Activated naive CD8-positive, alpha-beta T cell treated with anti-CD3 and anti-CD28 coated beads, Interleukin-2, amount 50 U/mL, for 24 hours (primary cell): ENCODE data around the gene TEAD2.
A peak's percentile ranks its signal among the peaks of the same experiment; 100 is the strongest.

Source experiments
- ATAC-seq: fragments of 150-1000 bp; cut with Tn5 transposase; one replicate; pipeline ENCODE4 v1.10.0; 2021
- DNase-seq: peaks from one replicate; pipeline ENCODE4 v3.0.0; 2021
- H3K27ac Mint-ChIP-seq: one replicate; pipeline ENCODE4 v1.8.0; 2021; ENCODE audit warnings: mild to moderate bottlenecking, mixed read lengths
- H3K27me3 Mint-ChIP-seq: one replicate; pipeline ENCODE4 v1.8.0; 2021; ENCODE audit warnings: mixed read lengths
- H3K36me3 Mint-ChIP-seq: one replicate; pipeline ENCODE4 v1.8.0; 2021; ENCODE audit warnings: low read depth, mixed read lengths
- H3K4me1 Mint-ChIP-seq: one replicate; pipeline ENCODE4 v1.8.0; 2021; ENCODE audit warnings: mixed read lengths
- H3K4me3 Mint-ChIP-seq: one replicate; pipeline ENCODE4 v1.8.0; 2021; ENCODE audit warnings: mild to moderate bottlenecking, moderate library complexity, mixed read lengths
- H3K9me3 Mint-ChIP-seq: one replicate; pipeline ENCODE4 v1.8.0; 2021; ENCODE audit warnings: mixed read lengths

TEAD2 gene

DNA sequence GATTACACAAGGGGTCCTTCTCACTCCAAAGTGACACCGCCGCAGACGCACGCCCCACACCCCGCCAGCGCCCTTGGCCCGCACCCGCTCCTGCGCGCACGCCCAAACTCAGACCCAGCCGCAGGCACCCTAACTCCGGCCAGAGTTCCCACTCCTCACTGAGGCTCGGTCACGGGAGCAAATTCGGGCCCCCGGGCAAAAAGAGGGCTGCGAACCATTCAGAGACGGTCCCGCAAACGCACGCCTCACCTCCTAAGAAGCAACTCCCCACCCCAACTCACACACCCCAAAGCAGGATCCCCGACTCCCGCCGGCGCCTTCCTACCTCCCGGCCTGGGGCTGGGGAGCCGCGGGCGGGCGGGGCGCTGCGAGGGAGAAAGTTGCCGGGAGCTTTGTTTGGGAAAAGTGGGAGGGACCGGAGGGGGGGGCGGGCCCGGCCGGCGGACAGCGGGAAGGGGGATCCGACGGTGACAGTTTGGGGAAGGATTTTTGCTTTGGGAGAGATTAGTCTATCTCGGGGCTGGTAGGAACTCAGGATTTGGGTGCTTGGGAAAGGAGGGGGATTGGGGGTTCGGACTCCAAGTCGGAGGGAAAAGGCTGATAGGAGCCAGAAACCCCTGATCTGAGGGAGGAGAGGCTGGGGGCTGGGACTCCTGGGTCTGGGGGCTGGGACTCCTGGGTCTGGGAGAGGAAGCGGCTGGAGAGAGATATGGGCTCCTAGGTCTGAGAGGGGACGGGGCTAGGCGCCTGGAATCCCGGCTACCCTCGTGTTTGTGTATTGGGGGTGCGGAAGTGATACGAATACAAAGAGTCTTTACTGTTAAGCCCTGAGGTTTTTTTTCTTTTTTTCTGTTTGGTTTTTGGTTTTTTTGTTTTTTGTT lies at the start of gene TEAD2:
TSS of gene TEAD2 (minus strand) at position 369 of the 881 bp plus-strand sequence. CDS start 2,341 bp downstream, outside the sequence.
- peaks cover 12% of the 10 kb centered on the region for H3K4me1 Mint-ChIP-seq
- DNase-seq (peak; percentile 27), ATAC-seq (no peak)
- H3K27ac Mint-ChIP-seq = no peak within 1 kb of the TSS
- no peaks in the 10 kb centered on the region for H3K36me3 Mint-ChIP-seq
- peak within 1 kb of the TSS; percentile 55 for H3K4me3 Mint-ChIP-seq
- H3K9me3 Mint-ChIP-seq = no peaks in the 10 kb centered on the region
- H3K27me3 Mint-ChIP-seq = peaks cover 24% of the 10 kb centered on the region

GRCh38 chr19:49411681-49412326 lies 49.6 kb upstream of the TEAD2 start:
- Mint-ChIP-seq H3K9me3 (no peaks in the 10 kb centered on the region), H3K27ac (no peak overlapping the region), H3K27me3 (peaks cover 8% of the 10 kb centered on the region), H3K36me3 (no peaks in the 10 kb centered on the region), H3K4me3 (no peak overlapping the region), H3K4me1 (peaks cover 37% of the 10 kb centered on the region)
- no peak for DNase-seq
- ATAC-seq = no peak

- Mint-ChIP-seq H3K27me3 (no peaks in the 10 kb centered on the region), H3K4me3 (peak overlapping the region; percentile 58), H3K36me3 (no peaks in the 10 kb centered on the region), H3K4me1 (peaks cover 34% of the 10 kb centered on the region), H3K9me3 (no peaks in the 10 kb centered on the region), H3K27ac (peak overlapping the region; percentile 80)
- ATAC-seq (peak; percentile 30), DNase-seq (no peak)
Measured at GRCh38 chr19:49409441-49410029, 47.3 kb upstream of the TEAD2 start.

- ATAC-seq (peak; percentile 55), DNase-seq (no peak)
- Mint-ChIP-seq H3K27ac (peak overlapping the region; percentile 80), H3K4me1 (peaks cover 34% of the 10 kb centered on the region), H3K4me3 (peak overlapping the region; percentile 58), H3K27me3 (no peaks in the 10 kb centered on the region), H3K9me3 (no peaks in the 10 kb centered on the region), H3K36me3 (no peaks in the 10 kb centered on the region)
Measured at GRCh38 chr19:49408816-49409440, 46.7 kb upstream of the TEAD2 start.

- Mint-ChIP-seq H3K27me3 (no peaks in the 10 kb centered on the region), H3K4me1 (peaks cover 37% of the 10 kb centered on the region), H3K36me3 (no peaks in the 10 kb centered on the region), H3K4me3 (no peak overlapping the region), H3K9me3 (no peaks in the 10 kb centered on the region), H3K27ac (no peak overlapping the region)
- no peak for ATAC-seq
- DNase-seq = no peak
Measured at GRCh38 chr19:49407482-49408015, 45.3 kb upstream of the TEAD2 start.

DNA sequence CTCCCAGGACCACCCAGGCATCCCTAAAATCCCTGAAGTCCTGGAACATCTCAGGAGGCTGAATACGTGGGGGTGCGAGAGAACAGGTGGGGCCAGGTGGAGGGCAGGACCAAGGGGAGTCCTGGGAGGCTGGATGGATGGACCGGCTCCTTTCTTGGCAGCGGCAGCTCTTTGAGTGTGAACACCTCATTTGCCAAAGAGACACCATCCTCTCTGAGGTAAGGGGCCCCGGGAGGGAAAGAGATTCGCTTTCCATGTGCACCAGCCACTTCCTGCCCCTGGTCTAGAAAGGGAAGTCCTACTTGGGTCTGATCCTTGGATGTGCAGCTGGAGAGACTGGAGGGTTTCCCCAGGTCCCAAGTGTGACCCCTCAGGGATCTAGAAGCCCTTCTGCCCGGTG lies 44.9 kb upstream of the TEAD2 start:
- peaks cover 37% of the 10 kb centered on the region for H3K4me1 Mint-ChIP-seq

GRCh38 chr19:49403404-49404187 lies 41.4 kb upstream of the TEAD2 start:
- no peaks in the 10 kb centered on the region for H3K27me3 Mint-ChIP-seq
- H3K27ac Mint-ChIP-seq = no peak overlapping the region
- peaks cover 16% of the 10 kb centered on the region for H3K4me1 Mint-ChIP-seq
- no peaks in the 10 kb centered on the region for H3K9me3 Mint-ChIP-seq
- H3K36me3 Mint-ChIP-seq = no peaks in the 10 kb centered on the region
- ATAC-seq (peak; percentile 51), DNase-seq (no peak)
- no peak overlapping the region for H3K4me3 Mint-ChIP-seq

More for the DNA sequence above, 44.9 kb upstream of the TEAD2 start:
- H3K27ac Mint-ChIP-seq = no peak overlapping the region
- DNase-seq = no peak
- H3K9me3 Mint-ChIP-seq = no peaks in the 10 kb centered on the region
- H3K27me3 Mint-ChIP-seq = no peaks in the 10 kb centered on the region
- H3K4me3 Mint-ChIP-seq = no peak overlapping the region
- H3K36me3 Mint-ChIP-seq = no peaks in the 10 kb centered on the region
- ATAC-seq = no peak

DNA sequence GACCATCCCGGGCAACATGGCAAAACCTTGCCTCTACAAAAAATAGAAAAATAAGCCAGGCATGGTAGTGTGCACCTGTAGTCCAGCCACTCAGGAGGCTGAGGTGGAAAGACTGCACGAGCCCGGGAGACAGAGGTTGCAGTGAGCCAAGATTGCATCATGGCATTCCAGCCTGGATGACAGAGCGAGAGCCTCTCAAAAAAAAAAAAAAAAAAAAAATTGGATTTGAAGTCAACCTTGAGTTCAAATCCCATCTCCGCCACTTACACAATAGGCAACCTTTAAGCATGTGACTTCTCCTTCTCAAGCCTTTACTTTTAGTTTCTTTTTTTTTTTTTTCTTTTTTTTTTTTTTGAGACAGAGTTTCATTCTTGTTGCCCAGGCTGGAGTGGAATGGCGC lies 37.8 kb upstream of the TEAD2 start:
- peaks cover 11% of the 10 kb centered on the region for H3K4me1 Mint-ChIP-seq
- no peak for DNase-seq
- H3K27me3 Mint-ChIP-seq = no peaks in the 10 kb centered on the region
- no peaks in the 10 kb centered on the region for H3K36me3 Mint-ChIP-seq
- H3K9me3 Mint-ChIP-seq = no peaks in the 10 kb centered on the region
- no peak for ATAC-seq
- no peak overlapping the region for H3K4me3 Mint-ChIP-seq
- no peak overlapping the region for H3K27ac Mint-ChIP-seq

GRCh38 chr19:49398931-49399330 lies 36.7 kb upstream of the TEAD2 start:
- Mint-ChIP-seq H3K27me3 (peaks cover 1% of the 10 kb centered on the region), H3K4me3 (no peak overlapping the region), H3K9me3 (no peaks in the 10 kb centered on the region), H3K4me1 (peaks cover 11% of the 10 kb centered on the region), H3K27ac (no peak overlapping the region), H3K36me3 (no peaks in the 10 kb centered on the region)
- no peak for DNase-seq
- no peak for ATAC-seq

DNA sequence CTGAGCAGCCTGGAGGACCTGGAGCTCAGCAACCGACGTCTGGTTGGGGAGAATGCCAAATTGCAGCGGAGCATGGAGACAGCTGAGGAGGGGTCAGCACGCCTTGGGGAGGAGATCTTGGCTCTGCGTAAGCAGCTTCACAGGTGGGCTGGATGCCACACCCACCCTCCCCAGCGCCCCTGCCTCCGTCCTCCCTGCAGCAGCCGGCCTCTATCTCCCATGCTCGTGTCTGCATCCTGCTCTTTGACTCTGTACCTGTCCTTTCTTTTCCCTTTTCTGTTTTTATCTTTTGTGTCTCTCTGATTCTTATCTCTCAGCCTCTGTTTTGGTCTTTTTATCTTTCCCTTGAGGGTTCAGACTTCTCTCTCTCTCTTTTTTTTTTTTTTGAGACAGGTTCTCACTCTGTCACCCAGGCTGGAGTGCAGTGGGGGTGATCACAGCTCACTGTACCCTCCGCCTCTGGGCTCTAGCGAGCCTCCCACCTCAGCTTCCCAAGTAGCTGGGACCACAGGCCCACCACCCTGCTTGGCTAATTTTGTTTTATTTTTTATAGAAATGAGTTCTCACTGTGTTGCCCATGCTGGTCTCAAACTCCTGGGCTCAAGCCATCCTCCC lies 35.9 kb upstream of the TEAD2 start:
- H3K4me1 Mint-ChIP-seq = peaks cover 9% of the 10 kb centered on the region
- ATAC-seq = no peak
- H3K9me3 Mint-ChIP-seq = no peaks in the 10 kb centered on the region
- no peak overlapping the region for H3K4me3 Mint-ChIP-seq
- no peaks in the 10 kb centered on the region for H3K36me3 Mint-ChIP-seq
- H3K27me3 Mint-ChIP-seq = peaks cover 1% of the 10 kb centered on the region
- DNase-seq = no peak
- H3K27ac Mint-ChIP-seq = peak overlapping the region; percentile 44

GRCh38 chr19:49396738-49397505 lies 34.7 kb upstream of the TEAD2 start:
- ATAC-seq (no peak), DNase-seq (no peak)
- peaks cover 4% of the 10 kb centered on the region for H3K27me3 Mint-ChIP-seq
- H3K36me3 Mint-ChIP-seq = no peaks in the 10 kb centered on the region
- no peaks in the 10 kb centered on the region for H3K9me3 Mint-ChIP-seq
- H3K27ac Mint-ChIP-seq = no peak overlapping the region
- H3K4me3 Mint-ChIP-seq = no peak overlapping the region
- peaks cover 13% of the 10 kb centered on the region for H3K4me1 Mint-ChIP-seq

DNA sequence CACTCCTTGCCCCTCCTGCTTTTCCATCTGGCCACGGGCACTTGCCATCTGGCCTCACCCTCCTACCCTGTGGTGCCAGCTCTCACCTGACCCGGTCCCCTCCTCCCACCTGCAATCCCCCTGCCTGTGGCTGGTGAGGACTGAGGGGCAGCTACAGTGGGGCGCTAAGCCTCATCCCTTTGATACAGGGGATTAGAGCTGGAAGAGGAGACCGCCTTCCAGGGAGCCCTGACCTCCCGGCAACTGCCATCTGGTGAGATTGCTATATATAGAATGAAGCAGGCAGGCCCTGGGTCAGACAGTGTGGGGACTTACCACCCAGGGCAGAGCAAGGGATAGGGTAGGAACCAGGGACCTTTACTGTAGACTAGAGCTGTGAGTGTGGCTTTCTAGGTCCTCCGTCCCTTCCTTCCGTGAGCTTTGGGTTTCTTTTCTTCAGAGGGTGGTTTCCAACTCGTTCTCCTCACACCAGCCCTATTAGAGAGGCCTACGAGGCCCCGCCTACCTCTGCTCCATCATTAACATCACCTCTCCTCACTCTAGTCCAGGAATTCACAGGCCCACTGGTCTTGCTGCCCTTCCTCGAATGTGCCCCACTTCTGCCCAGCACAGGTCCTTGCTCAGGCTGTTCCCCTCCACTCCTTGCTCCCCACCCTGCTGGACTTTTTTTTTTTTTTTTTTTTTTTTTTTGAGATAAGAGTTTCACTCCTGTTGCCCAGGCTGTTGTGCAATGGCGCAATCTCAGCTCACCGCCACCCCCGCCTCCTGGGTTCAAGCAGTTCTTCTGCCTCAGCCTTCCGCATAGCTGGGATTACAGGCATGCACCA lies 33.6 kb upstream of the TEAD2 start:
- Mint-ChIP-seq H3K4me3 (no peak overlapping the region), H3K9me3 (no peaks in the 10 kb centered on the region), H3K36me3 (no peaks in the 10 kb centered on the region), H3K4me1 (peaks cover 18% of the 10 kb centered on the region), H3K27ac (no peak overlapping the region), H3K27me3 (peaks cover 5% of the 10 kb centered on the region)
- DNase-seq = no peak
- no peak for ATAC-seq
